Tibial nerve (tissue), 4 donors: ENCODE data around the gene CCDC148. TPM values are rescaled to one million over a fixed set of nuclear protein-coding genes. Genes with fewer than 3 reads are reported as not detected.

Experiments
- DNase-seq, 2 donors: peaks; one replicate each; pipeline ENCODE4 v3.0.0-alpha.2; 2019; ENCODE audit warnings: low spot score in 2 of 2
- H3K27ac ChIP-seq, 4 donors: fragments of 200-600 bp; sonication (generic) in 3 of 4; one replicate each; pipeline ENCODE4 v1.5.1; 2017 to 2019; ENCODE audit warnings: mild to moderate bottlenecking in 1 of 4
- H3K27me3 ChIP-seq, 2 donors: fragments of 200-600 bp; sonication (generic) in 1 of 2; one replicate each; pipeline versions ENCODE4 v1.5.1 to v1.6.0; 2017 to 2019
- H3K36me3 ChIP-seq, 3 donors: fragments of 200-600 bp; sonication (generic); one replicate each; pipeline ENCODE4 v1.5.1; 2018 to 2019
- H3K4me1 ChIP-seq, 4 donors: fragments of 200-600 bp; sonication (generic) in 3 of 4; one replicate each; pipeline ENCODE4 v1.5.1; 2017 to 2019
- H3K4me3 ChIP-seq, 4 donors: fragments of 200-600 bp; sonication (generic) in 3 of 4; one replicate each; pipeline ENCODE4 v1.5.1; 2017 to 2019; ENCODE audit warnings: mild to moderate bottlenecking in 1 of 4, moderate library complexity in 1 of 4
- H3K9me3 ChIP-seq, 4 donors: fragments of 200-600 bp; sonication (generic) in 3 of 4; one replicate each; pipeline ENCODE4 v1.5.1; 2017 to 2019
- CTCF ChIP-seq, 5 experiments: fragments of 200-600 bp in 3 of 5; fragments of 450-650 bp in 2 of 5; sonication (generic) in 3 of 5; IDR thresholded peaks; one replicate each; pipeline ENCODE4 v1.5.1; 2016 to 2019; ENCODE audit warnings: antibody characterized with exemption in 5 of 5, mild to moderate bottlenecking in 3 of 5, moderate library complexity in 2 of 5
- EP300 ChIP-seq, 2 donors: sonication (generic); formaldehyde crosslinking; IDR thresholded peaks; one replicate each; pipeline ENCODE4 v1.6.1; 2017; ENCODE audit warnings: antibody characterized with exemption in 2 of 2, mild to moderate bottlenecking in 1 of 2
- POLR2A ChIP-seq, 2 donors: fragments of 450-650 bp; IDR thresholded peaks; one replicate each; pipeline ENCODE4 v1.6.1; 2017; ENCODE audit warnings: antibody characterized with exemption in 2 of 2, mild to moderate bottlenecking in 2 of 2, moderate library complexity in 2 of 2
- WGBS, 2 donors: methylation state at CpG; one replicate each; pipeline ENCODE4 v1.1.5; 2018; 5-methylcytosine and 5-hydroxymethylcytosine counted together
- total RNA-seq, 4 donors: library from RNA; depleted of rRNA; stranded (reverse); fragments of >200 nt; gene quantifications; one replicate each; pipeline ENCODE4 v1.1.0, GENCODE V29; 2016

CCDC148 gene
- total RNA-seq, 4 donors from 2014 or later = 0.30 to 2.5 (median 1.9) TPM

GRCh38 chr2:158131919-158132566 lies 324.5 kb downstream of the CCDC148 start:
- 94 to 95% methylated on average over 7 of the region's 7 CpGs for WGBS, 2 donors
- H3K27me3 ChIP-seq = no peaks in the 10 kb centered on the region
- no peak for DNase-seq
- TF ChIP-seq EP300 (IDR thresholded peaks at IDR 0.05) (no peak), CTCF (IDR thresholded peaks at IDR 0.05) (no peak), POLR2A (IDR thresholded peaks at IDR 0.05) (no peak)
- no peaks in the 10 kb centered on the region for H3K9me3 ChIP-seq
- H3K4me1 ChIP-seq = no peaks in the 10 kb centered on the region
- H3K27ac ChIP-seq = peak overlapping the region in 1 of 4 donors; percentile 38
- H3K4me3 ChIP-seq = no peak overlapping the region
- no peaks in the 10 kb centered on the region for H3K36me3 ChIP-seq

- peak overlapping the region in 1 of 4 donors; percentile 38 for H3K27ac ChIP-seq
- 91 to 93% methylated on average over 1 of the region's 1 CpG for whole genome bisulfite sequencing, 2 donors
- no peaks in the 10 kb centered on the region for H3K27me3 ChIP-seq
- no peak for TF ChIP-seq CTCF (IDR thresholded peaks at IDR 0.05)
- TF ChIP-seq POLR2A (IDR thresholded peaks at IDR 0.05) = no peak
- H3K4me3 ChIP-seq = no peak overlapping the region
- no peaks in the 10 kb centered on the region for H3K36me3 ChIP-seq
- H3K4me1 ChIP-seq = no peaks in the 10 kb centered on the region
- H3K9me3 ChIP-seq = no peaks in the 10 kb centered on the region
- no peak for DNase-seq
Measured at GRCh38 chr2:158131483-158131912, 325.1 kb downstream of the CCDC148 start.

GRCh38 chr2:158130832-158131473 lies 325.6 kb downstream of the CCDC148 start:
- no peaks in the 10 kb centered on the region for H3K9me3 ChIP-seq
- H3K27ac ChIP-seq = peak overlapping the region in 1 of 4 donors; percentile 38
- H3K4me1 ChIP-seq = no peaks in the 10 kb centered on the region
- WGBS, 2 donors = 89 to 91% methylated on average over 2 of the region's 2 CpGs
- TF ChIP-seq CTCF (IDR thresholded peaks at IDR 0.05) (no peak), POLR2A (IDR thresholded peaks at IDR 0.05) (no peak), EP300 (IDR thresholded peaks at IDR 0.05) (no peak)
- no peak for DNase-seq
- H3K36me3 ChIP-seq = no peaks in the 10 kb centered on the region
- no peak overlapping the region for H3K4me3 ChIP-seq
- H3K27me3 ChIP-seq = no peaks in the 10 kb centered on the region

GRCh38 chr2:158129037-158129436 lies 327.5 kb downstream of the CCDC148 start:
- TF ChIP-seq POLR2A (IDR thresholded peaks at IDR 0.05) = no peak
- TF ChIP-seq CTCF (IDR thresholded peaks at IDR 0.05) = no peak
- TF ChIP-seq EP300 (IDR thresholded peaks at IDR 0.05) = no peak
- H3K27ac ChIP-seq = no peak overlapping the region
- H3K36me3 ChIP-seq = no peaks in the 10 kb centered on the region
- DNase-seq = no peak
- no peak overlapping the region for H3K4me3 ChIP-seq
- H3K9me3 ChIP-seq = no peaks in the 10 kb centered on the region
- no peaks in the 10 kb centered on the region for H3K27me3 ChIP-seq
- WGBS, 2 donors = 79 to 87% methylated on average over 5 of the region's 5 CpGs
- H3K4me1 ChIP-seq = no peaks in the 10 kb centered on the region

- no peaks in the 10 kb centered on the region for H3K9me3 ChIP-seq
- WGBS, 2 donors = 80 to 93% methylated on average over 2 of the region's 2 CpGs
- H3K36me3 ChIP-seq = no peaks in the 10 kb centered on the region
- no peaks in the 10 kb centered on the region for H3K4me1 ChIP-seq
- TF ChIP-seq CTCF (IDR thresholded peaks at IDR 0.05) (no peak), EP300 (IDR thresholded peaks at IDR 0.05) (no peak), POLR2A (IDR thresholded peaks at IDR 0.05) (no peak)
- no peak overlapping the region for H3K4me3 ChIP-seq
- no peak overlapping the region for H3K27ac ChIP-seq
- DNase-seq = no peak
- H3K27me3 ChIP-seq = no peaks in the 10 kb centered on the region
Measured at GRCh38 chr2:158128168-158128973, 328.2 kb downstream of the CCDC148 start.
